KG1 (cell line): ENCODE results near the gene UNC5A.
A peak's percentile ranks its signal among the peaks of the same experiment; 100 is the strongest.

Experiments
- DNase-seq: peaks from one replicate; lab custom pipeline; 2025; lab: John Stamatoyannopoulos, UW

The UNC5A gene

DNA sequence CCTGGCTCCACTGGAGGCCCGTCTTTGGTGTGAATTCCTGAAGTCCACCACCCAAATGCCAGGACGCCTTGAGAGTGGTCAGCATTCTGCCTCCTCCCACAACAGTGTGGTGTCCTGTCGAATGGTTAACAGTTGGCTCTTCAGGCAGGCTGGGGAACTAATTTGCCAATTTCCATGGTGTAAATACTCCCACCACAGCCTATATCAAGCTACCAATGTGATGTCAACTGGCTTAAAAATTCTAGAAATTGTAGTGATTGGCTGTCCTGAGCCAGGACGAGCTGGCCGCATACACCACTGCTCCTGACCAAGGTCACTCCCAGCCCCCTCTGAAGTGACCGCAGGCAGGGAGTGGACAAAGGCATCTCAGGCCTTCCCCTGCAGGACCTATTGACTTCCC lies 11.1 kb downstream of the UNC5A start:
- no peak for DNase-seq

- DNase-seq, result no peak
Observed at GRCh38 chr5:176822041-176822792, 11.9 kb downstream of the UNC5A start.

GRCh38 chr5:176822793-176823481 lies 12.6 kb downstream of the UNC5A start:
- no peak for DNase-seq

- DNase-seq, result no peak
Observed at GRCh38 chr5:176823869-176824412, 13.6 kb downstream of the UNC5A start.

DNA sequence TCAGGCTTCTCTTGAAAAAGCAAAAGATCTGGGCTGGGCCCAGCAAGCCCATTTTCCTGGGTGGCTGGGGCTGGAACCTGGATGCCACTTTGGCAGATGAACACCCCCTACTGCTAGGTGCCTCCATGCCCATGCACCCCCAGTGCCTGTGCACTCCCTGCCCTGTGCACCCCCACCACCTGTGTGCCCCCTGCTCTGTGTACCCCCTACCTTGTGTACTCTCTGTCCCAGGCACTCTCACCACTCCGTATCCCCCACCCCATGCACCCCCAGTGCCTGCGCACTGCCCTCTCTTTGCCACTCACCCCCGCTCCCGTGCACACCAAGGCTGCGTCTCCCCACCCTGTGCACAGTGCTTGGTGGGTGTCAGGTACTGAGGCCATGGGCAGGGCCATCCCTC lies 14.2 kb downstream of the UNC5A start:
- DNase-seq, result no peak

GRCh38 chr5:176825234-176825633 lies 14.9 kb downstream of the UNC5A start:
- DNase-seq, result no peak

DNA sequence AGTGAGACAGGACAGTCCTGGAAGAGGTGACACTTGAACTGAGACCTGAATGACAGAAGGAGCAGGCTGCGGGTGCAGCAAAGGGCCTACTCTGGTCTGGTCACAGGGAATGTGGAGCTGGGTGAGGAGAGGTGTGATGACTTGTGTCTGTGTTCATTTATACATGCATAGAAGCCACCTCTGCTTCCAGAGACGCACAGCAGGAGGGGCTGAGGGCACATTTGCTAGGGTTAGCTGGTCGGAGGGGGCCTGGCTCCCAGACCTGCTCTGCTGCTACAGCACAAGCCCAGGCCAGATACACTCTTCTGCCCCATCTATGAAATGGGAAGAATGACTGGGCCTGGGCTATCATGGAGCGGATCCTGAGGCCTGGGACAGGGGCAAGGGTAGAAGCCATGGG lies 15.6 kb downstream of the UNC5A start:
- no peak for DNase-seq

- DNase-seq, result no peak
Observed at GRCh38 chr5:176827736-176828414, 17.5 kb downstream of the UNC5A start.

- DNase-seq, result no peak
Observed at GRCh38 chr5:176829320-176829719, 19.0 kb downstream of the UNC5A start.

DNA sequence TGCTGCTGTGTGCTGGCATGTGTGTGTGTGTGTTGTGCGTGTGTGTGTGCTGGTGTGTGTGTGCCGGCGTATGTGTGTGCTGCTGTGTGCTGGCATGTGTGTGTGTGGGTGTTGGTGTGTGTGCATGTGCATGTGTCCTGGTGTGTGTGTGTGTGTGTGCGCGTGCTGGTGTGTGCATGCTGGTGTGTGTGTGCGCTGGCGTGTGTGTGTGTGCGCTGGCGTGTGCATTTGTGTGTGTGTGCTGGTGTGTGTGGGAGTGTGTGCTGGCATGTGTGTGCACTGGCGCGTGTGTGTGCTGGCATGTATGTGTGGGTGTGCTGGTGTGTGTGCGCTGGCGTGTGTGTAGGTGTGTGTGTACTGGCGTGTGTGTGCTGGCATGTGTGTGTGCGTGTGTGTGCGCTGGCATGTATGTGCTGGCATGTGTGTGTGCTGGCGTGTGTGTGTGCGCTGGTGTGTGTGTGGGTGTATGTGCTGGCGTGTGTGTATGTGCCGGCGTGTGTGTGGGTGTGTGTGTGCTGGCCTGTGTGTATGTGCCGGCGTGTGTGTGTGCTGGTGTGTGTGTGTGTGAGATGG lies 20.1 kb downstream of the UNC5A start:
- DNase-seq, result no peak

- no peak for DNase-seq
Observed at GRCh38 chr5:176830995-176831423, 20.6 kb downstream of the UNC5A start.

GRCh38 chr5:176831425-176831824 lies 21.1 kb downstream of the UNC5A start:
- no peak for DNase-seq

- DNase-seq, result no peak
Observed at GRCh38 chr5:176832162-176832561, 21.8 kb downstream of the UNC5A start.

DNA sequence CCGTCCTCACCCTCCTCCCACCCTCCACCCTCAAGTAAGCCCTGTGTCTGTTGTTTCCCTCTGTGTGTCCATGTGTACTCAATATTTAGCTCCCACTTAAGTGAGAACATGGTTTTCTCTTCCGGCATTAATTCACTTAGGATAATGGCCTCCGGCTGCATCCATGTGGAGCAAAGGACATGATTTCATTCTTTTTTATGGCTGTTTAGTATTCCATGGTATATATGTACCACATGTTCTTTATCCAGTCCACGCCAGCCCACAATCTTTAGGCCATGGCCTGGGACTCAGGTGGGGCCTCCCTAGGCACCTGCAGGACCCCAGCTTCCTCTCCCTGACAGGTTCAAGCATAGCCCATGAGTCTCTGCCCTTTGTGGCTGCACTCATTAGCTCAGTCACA lies 22.9 kb downstream of the UNC5A start:
- DNase-seq, result no peak

DNA sequence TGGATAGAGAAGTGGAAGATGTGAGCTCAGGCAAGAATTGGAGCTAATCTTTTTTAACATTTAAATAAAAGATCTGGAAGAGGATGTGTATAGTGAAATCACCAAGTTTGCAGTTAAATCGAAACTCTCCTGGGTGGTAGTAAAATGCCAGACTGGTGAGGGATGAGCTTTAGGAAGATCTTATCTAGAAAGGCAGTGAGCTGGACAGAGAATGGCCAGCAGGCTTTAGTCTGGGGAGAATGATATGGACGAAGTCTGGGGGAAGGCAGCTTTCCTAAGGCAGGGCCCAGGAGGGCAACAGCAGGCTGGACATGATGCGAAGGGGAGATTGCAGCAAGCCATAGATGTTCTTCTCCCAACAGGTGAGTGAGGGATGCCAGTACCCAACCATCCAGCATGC lies 25.6 kb downstream of the UNC5A start:
- no peak for DNase-seq

DNA sequence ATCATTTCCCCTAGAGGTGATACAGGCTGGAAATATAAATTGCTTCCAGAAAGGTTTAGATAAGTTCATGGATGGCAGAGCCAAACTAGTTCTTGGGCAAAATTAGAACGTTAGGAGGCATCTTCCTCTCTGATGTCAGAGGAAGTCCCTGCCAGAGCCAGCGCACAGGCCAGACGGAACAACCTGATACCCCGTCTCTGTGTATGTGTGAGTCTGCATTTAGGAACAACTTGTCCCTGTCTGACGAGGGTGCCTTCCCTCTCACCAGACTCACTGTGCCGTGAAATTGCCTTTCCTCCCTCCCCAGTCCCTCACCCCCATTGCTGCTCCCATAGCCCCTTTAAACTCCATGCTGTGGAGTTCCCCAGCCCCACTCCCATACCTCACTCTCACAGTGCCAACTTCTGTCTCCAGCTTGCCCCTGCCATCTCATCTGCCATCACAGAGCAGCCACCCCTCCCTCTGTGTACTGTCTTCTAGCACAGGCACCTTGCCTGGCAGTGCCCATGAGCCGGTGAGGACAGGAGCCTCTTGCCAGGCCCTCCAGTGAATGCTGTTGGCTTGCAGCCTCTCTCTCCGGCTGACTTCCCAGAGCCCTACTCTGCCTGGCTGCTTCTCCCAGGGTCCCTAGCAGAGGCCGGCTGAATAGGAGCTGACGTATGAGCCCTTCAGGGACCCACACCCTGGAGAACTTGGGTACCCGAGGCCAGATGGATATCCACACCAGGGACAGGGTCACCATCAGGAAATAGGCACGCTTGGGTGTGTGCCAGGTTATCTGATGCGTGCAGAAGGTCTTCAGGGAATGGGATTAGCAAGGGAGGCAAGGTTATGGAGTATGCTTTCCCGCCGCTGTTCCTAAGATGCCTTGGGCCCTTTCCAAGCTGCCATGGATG lies 26.7 kb downstream of the UNC5A start:
- DNase-seq, result no peak

DNA sequence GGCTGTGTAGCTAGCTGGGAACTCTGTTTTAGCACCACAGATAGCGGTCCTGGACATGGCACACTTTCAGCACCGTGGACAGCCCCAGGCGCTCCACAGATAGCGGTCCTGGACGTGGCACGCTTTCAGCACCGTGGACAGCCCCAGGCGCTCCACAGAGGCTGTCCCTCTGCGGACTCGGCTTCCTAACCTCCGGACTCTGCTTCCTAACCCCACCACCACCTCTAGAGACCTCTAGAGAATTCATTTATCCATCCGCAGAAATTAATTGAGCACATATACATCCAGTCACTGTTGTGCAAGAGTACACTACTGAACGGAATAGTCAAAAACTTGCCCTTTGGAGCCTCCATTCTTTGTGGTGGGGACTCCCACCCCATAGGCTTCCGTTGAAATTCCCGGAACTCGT lies 27.4 kb downstream of the UNC5A start:
- DNase-seq, result peak; percentile 31

- DNase-seq, result no peak
Observed at GRCh38 chr5:176843673-176844072, 33.3 kb downstream of the UNC5A start.

- DNase-seq, result no peak
Observed at GRCh38 chr5:176844281-176844680, 33.9 kb downstream of the UNC5A start.

DNA sequence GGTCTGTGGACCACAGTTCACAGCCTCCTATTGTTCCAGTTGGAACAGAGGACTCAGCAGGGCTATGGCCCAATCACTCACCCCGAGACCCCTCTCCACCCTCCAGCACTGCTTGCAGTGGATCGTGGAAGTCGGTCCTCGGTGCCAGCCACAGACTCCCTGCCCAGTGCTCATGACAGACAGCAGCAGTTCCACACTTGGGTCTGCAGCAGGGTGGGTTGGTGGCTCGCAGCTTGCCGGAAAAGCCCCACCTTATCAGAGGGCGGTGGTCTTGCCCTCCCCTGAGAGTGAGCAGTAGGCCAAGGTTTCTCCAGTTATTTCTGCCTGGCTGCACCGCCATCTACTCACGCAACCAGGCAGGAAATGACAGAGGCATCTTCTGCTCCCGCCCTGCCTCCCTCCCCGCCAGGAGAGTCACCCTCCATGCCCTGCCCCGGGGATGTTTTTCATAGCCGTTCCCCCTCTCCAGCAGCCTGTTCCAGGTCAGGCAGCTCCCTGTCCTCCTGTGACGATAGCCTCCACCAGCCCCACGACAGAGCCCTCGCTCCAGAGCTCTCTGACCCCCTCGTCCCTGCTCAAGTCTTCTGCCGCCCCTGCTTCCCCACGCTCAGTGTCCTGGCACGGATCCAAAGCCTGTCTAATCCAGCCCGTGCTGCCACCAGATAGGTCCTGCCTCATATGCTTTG lies 34.5 kb downstream of the UNC5A start:
- DNase-seq, result no peak

- DNase-seq, result no peak
Observed at GRCh38 chr5:176845392-176845713, 35.0 kb downstream of the UNC5A start.
